GM20431 (cell line): ENCODE results near the gene FAF1.
"Not testable (repeated sequence)": the region's sequence is repeated elsewhere in the genome, so short reads cannot be mapped to it uniquely, and the experiment has no call there.

Source experiments
- in situ Hi-C: fragments of 300-500 bp; cut with MseI, MboI; formaldehyde crosslinking; loops from one replicate; pipeline ENCODE4 v1.15.0; 2020; ENCODE audit warnings: low sequenced_read_pairs; ENCODE audit not compliant: unreplicated experiment

Gene FAF1

GRCh38 chr1:50917138-50918137 is 42.6 kb downstream of the FAF1 start:
- in situ Hi-C loops, result no loop called here

DNA sequence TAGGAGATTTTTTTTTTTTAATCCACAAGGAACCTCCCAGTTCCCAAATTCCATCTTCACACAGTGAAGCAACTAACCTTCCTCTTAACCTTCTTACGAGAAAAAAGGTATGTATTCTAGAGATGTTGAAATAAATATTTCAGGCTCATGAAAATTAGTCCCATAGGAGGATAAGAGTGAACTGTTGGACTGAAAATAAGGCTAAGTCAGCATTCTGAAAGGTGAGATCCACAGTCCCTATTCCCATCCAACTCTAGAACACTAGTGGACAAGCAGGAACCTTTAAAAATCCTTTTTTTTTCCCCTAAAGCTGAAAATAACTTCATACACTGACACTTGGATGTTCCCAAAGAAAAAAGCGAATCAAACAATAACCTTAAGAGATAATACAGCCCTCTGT is 44.4 kb downstream of the FAF1 start:
- in situ Hi-C loops, result no loop called here

DNA sequence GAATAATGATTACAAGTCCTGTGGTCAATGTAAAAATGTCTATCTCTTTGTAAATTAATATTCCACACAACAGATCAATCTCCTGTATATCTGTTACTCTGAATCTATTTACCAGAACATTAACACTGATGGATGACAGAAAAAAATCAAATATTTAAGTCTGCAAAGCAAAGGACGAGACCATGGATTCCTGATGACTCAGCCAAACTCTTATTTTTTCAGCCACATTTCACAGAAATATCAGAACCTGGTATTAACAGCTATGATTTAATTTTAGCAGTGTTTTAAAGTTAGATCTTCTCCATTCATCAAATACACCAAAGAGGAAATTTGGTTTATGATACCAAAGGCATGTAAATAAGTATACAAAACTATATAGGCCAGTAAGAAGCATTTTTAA is 46.1 kb downstream of the FAF1 start:
- in situ Hi-C loops, result no loop called here

DNA sequence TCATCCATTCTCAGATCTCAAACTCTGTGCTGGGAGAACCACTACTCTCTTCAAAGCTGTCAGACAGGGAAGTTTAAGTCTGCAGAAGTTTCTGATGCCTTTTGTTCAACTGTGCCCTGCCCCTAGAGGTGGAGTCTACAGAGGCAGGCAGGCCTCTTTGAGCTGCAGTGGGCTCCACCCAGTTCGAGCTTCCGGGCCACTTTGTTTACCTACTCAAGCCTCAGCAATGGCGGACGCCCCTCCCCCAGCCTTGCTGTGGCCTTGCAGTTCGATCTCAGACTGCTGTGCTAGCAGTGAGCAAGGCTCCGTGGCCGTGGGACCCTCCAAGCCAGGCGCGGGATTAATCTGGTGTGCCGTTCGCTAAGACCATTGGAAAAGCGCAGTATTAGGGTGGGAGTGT is 49.7 kb downstream of the FAF1 start:
- in situ Hi-C loops, result not testable (repeated sequence)

DNA sequence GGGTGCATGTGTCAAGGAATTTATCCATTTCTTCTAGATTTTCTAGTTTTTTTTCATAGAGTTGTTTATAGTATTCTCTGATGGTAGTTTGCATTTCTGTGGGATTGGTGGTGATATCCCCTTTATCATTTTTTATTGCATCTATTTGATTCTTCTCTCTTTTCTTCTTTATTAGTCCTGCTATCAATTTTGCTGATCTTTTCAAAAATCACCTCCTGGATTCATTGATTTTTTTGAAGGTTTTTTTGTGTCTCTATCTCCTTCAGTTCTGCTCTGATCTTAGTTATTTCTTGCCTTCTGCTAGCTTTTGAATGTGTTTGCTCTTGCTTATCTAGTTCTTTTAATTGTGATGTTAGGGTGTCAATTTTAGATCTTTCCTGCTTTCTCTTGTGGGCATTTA is 52.5 kb downstream of the FAF1 start:
- in situ Hi-C loops, result not testable (repeated sequence)

DNA sequence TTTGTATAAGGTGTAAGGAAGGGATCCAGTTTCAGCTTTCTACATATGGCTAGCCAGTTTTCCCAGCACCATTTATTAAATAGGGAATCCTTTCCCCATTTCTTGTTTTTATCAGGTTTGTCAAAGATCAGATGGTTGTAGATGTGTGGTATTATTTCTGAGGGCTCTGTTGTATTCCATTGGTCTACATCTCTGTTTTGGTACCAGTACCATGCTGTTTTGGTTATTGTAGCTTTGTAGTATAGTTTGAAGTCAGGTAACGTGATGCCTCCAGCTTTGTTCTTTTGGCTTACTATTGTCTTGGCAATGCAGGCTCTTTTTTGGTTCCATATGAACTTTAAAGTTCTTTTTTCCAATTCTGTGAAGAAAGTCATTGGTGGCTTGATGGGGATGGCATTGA is 54.0 kb downstream of the FAF1 start:
- in situ Hi-C loops, result not testable (repeated sequence)

- in situ Hi-C loops, result no loop called here
Observed at GRCh38 chr1:50902419-50902818, 57.6 kb downstream of the FAF1 start.

- in situ Hi-C loops, result no loop called here
Observed at GRCh38 chr1:50901872-50902271, 58.2 kb downstream of the FAF1 start.

GRCh38 chr1:50898773-50899172 is 61.3 kb downstream of the FAF1 start:
- in situ Hi-C loops, result loop anchor here (25.0 kb wide), 1 partner anchor 289 kb away; no protein-coding TSS in a partner anchor

GRCh38 chr1:50894340-50894739 is 65.7 kb downstream of the FAF1 start:
- in situ Hi-C loops, result loop anchor here (25.0 kb wide), 1 partner anchor 293 kb away; no protein-coding TSS in a partner anchor

GRCh38 chr1:50893466-50893865 is 66.6 kb downstream of the FAF1 start:
- in situ Hi-C loops, result loop anchor here (25.0 kb wide), 1 partner anchor 294 kb away; no protein-coding TSS in a partner anchor

- in situ Hi-C loops, result loop anchor here (25.0 kb wide), 1 partner anchor 300 kb away; no protein-coding TSS in a partner anchor
Observed at GRCh38 chr1:50887555-50887954, 72.5 kb downstream of the FAF1 start.

DNA sequence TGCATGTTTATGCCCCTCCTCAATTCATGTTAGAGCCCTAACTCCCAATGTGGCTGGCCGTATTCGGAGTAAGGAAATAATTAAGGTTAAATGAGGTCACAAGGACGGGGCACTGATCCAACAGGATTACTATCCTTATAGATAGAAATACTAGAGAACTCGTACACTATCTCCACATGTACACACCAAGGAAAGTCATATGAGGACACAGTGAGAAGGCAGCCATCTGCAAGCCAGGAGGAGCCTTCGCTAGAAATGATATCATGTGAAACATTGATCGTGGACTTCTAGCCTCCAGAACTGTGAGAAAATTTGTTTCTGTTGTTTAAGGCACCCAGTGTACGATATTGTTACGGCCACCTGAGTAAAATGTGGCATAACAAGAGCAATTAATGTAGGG is 79.7 kb downstream of the FAF1 start:
- in situ Hi-C loops, result loop anchor here (25.0 kb wide), 1 partner anchor 307 kb away; no protein-coding TSS in a partner anchor

DNA sequence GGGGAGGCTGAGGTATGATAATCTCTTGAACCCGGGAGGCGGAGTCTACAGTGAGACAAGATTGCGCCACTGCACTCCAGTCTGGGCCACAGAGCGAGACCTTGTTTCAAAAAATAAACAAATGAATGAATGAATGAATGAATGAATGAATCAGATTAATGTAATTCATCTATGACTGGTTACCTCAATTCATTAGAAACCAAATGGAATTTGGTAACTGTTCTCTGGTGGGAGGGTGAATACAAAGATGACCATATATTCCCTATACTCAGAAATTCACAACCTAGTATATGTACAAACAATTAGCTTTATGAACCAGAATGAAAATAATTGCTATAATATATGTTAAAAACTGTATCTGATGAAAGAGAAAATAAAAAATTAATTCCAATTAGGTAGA is 80.9 kb downstream of the FAF1 start:
- in situ Hi-C loops, result loop anchor here (25.0 kb wide), 1 partner anchor 308 kb away; no protein-coding TSS in a partner anchor

GRCh38 chr1:50878434-50878833 is 81.6 kb downstream of the FAF1 start:
- in situ Hi-C loops, result loop anchor here (25.0 kb wide), 1 partner anchor 309 kb away; no protein-coding TSS in a partner anchor

DNA sequence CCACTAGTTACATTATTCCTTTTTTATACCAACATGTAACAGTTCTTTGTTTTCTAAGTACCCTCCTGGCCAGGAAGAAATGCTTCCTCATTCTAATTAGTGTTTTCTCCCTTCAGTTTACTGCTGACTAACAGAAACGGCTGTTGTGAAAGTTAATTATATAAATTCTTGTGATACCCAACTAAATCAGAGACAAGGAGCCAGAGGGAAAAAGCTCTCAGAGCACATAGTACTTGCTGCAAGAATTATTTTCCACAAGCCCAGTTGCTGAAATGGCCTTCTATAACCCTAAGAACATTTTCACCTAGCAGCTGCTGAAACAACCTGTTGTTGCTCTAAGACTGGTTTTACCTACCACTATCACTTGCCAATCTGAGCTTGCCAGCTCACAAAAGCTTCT is 82.4 kb downstream of the FAF1 start:
- in situ Hi-C loops, result loop anchor here (25.0 kb wide), 1 partner anchor 310 kb away; no protein-coding TSS in a partner anchor

DNA sequence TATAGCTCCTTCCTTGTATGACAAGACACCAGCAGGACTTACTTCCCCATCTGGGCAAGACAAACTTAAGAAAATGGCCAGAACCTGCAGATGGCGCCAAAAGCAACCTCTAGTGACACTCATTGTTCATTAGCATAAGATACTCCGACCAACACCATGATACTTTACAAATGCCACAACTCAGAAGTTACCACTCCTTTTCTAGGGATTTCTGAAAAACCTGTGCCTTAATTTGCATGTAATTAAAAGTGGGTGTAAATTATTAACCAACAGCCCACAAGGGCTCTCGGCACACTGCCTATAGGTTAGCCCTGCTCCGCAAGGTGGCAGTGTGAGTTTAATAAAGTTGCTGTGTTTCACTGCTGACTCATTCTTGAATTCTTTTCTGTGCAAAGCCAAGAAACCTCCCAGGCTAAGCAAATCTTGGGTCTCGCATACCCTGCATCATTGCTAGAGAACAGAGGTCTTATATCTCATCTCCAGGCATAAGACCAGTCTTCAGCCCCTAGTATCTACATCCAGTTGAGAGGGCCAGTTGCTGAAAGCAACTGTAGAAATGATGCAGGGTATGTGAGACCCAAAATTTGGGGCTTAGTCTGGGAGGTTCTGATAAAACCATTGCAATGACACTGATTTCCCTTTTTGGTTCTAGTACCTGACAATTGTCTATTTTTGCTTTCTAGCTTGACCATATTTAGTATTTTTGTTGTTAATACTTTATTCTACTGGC is 86.4 kb downstream of the FAF1 start:
- in situ Hi-C loops, result no loop called here

DNA sequence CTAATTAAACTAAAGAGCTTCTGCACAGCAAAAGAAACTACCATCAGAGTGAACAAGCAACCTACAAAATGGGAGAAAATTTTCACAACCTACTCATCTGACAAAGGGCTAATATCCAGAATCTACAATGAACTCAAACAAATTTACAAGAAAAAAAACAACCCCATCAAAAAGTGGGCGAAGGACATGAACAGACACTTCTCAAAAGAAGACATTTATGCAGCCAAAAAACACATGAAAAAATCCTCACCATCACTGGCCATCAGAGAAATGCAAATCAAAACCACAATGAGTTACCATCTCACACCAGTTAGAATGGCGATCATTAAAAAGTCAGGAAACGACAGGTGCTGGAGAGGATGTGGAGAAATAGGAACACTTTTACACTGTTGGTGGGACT is 95.2 kb downstream of the FAF1 start:
- in situ Hi-C loops, result not testable (repeated sequence)

DNA sequence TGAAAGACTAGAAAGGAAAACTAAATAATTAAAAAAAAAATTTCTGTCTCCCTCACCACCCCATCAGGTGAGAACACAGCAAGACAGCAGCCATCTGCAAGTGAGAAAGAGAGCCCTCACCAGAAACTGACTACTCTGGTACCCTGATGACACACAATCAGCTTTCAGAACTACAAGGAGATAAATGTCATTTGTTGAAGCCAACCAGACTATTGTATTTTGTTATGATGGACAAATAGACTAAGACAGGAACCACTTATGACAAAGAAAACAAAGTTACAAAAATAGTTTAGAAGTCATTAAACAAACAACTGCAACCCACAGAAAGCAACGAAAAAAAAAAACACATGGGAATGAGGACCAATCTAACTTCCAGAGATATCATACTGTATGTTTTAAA is 98.3 kb downstream of the FAF1 start:
- in situ Hi-C loops, result no loop called here

DNA sequence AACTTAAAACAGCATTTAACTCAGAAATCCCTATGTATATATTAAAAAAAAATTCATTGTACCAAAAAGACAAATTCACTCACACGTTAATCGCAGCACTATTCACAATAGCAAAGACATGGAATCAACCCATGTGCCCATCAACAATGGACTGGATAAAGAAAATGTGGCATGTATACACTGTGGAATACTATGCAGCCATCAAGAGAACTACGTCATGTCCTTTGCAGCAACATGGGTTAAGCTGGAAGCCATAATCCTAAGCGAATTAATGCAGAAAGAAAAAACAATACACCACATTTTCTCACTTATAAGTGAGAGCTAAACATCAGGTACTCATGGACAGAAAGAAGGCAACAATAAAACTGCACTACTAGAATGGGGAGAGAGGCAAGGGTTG is 99.4 kb downstream of the FAF1 start:
- in situ Hi-C loops, result no loop called here

DNA sequence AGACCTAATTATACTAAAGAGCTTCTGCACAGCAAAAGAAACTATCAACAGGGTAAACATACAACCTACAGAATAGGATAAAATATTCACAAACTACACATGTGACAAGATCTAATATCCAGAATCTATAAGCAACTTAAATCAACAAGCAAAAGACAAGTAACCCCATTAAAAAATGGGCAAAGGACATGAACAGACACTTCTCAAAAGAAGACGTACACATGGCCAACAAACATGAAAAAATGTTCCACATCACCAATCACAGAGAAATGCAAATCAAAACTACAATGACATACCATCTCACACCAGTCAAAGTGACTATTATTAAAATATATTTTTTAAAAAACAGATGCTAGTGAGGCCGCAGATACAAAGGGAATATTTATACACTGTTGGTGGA is 99.8 kb downstream of the FAF1 start:
- in situ Hi-C loops, result no loop called here
